SK-N-SH treated with all-trans-retinoic acid at 6 μM for 48 hours (cell line): ENCODE results near the gene CEP295NL.
"Not testable (repeated sequence)": the region's sequence is repeated elsewhere in the genome, so short reads cannot be mapped to it uniquely, and the experiment has no call there.

ENCODE experiments used
- RARB ChIP-seq: fragments of 250-450 bp; sonication (Bioruptor Pico); IDR thresholded peaks from 2 replicates; pipeline ENCODE4 v1.8.0; 2021; ENCODE audit warnings: mild to moderate bottlenecking, moderate library complexity
- TCF4 ChIP-seq: fragments of 250-450 bp; sonication (Bioruptor Pico); IDR thresholded peaks from 2 replicates; pipeline ENCODE4 v1.8.0; 2021; ENCODE audit warnings: mild to moderate bottlenecking, moderate library complexity, borderline replicate concordance
- ZC3H10 ChIP-seq: fragments of 250-450 bp; sonication (Bioruptor Pico); IDR thresholded peaks from 2 replicates; pipeline ENCODE4 v1.5.1; 2021; ENCODE audit warnings: mild to moderate bottlenecking, moderate library complexity
- ZFP30 ChIP-seq: fragments of 450-650 bp; formaldehyde crosslinking; IDR thresholded peaks from 2 replicates; pipeline ENCODE4 v1.5.0; 2022; ENCODE audit warnings: mild to moderate bottlenecking, moderate library complexity
- ZNF70 ChIP-seq: fragments of 450-650 bp; formaldehyde crosslinking; IDR thresholded peaks from 2 replicates; pipeline ENCODE4 v1.5.0; 2020; ENCODE audit warnings: mild to moderate bottlenecking, moderate library complexity
- TF ChIP-seq, protein P1 (sequence below): fragments of 250-450 bp; sonication (Bioruptor Pico); IDR thresholded peaks from 2 replicates; pipeline ENCODE4 v1.5.1; 2021; ENCODE audit warnings: mild to moderate bottlenecking, moderate library complexity
- TF ChIP-seq, protein P2 (sequence below): fragments of 250-450 bp; sonication (Bioruptor Pico); IDR thresholded peaks from 2 replicates; pipeline ENCODE4 v1.8.0; 2021; ENCODE audit warnings: low read depth, mild to moderate bottlenecking, moderate library complexity, borderline replicate concordance

DNA sequence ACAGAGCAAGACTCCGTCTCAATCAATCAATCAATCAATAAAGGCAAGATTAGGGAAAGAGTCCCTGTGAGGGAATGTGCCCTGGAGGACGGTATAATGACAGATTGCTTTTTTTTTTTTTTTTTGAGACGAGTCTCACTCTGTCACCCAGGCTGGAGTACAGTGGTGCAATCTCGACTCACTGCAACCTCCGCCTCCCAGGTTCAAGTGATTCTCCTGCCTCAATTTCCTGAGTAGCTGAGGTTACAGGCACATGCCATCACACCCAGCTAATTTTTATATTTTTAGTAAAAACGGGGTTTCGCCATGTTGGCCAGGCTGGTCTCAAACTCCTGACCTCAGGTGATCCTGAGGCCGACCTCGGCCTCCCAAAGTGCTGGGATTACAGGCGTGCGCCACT, 12.9 kb downstream of the CEP295NL start:
- TF ChIP-seq, protein P1, sequence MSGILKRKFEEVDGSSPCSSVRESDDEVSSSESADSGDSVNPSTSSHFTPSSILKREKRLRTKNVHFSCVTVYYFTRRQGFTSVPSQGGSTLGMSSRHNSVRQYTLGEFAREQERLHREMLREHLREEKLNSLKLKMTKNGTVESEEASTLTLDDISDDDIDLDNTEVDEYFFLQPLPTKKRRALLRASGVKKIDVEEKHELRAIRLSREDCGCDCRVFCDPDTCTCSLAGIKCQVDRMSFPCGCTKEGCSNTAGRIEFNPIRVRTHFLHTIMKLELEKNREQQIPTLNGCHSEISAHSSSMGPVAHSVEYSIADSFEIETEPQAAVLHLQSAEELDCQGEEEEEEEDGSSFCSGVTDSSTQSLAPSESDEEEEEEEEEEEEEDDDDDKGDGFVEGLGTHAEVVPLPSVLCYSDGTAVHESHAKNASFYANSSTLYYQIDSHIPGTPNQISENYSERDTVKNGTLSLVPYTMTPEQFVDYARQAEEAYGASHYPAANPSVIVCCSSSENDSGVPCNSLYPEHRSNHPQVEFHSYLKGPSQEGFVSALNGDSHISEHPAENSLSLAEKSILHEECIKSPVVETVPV (CRISPR knock-in tag), result not testable (repeated sequence)
- not testable (repeated sequence) for TF ChIP-seq ZC3H10 (CRISPR knock-in tag); RARB (CRISPR knock-in tag); ZFP30 (CRISPR knock-in tag); TCF4 (CRISPR knock-in tag); ZNF70
- TF ChIP-seq, protein P2, sequence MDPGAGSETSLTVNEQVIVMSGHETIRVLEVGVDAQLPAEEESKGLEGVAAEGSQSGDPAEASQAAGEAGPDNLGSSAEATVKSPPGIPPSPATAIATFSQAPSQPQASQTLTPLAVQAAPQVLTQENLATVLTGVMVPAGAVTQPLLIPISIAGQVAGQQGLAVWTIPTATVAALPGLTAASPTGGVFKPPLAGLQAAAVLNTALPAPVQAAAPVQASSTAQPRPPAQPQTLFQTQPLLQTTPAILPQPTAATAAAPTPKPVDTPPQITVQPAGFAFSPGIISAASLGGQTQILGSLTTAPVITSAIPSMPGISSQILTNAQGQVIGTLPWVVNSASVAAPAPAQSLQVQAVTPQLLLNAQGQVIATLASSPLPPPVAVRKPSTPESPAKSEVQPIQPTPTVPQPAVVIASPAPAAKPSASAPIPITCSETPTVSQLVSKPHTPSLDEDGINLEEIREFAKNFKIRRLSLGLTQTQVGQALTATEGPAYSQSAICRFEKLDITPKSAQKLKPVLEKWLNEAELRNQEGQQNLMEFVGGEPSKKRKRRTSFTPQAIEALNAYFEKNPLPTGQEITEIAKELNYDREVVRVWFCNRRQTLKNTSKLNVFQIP, result not testable (repeated sequence)
